Subcutaneous adipose tissue (tissue), 4 donors: ENCODE results near the gene TJAP1. TPM values are rescaled to one million over a fixed set of nuclear protein-coding genes. Genes with fewer than 3 reads are reported as not detected.

Source experiments
- total RNA-seq, 4 donors: library from RNA; depleted of rRNA; stranded (reverse); fragments of >200 nt; gene quantifications; one replicate each; pipeline ENCODE4 v1.1.0, GENCODE V29; 2016
- TF ChIP-seq, protein P1 (sequence below): fragments of 450-650 bp; IDR thresholded peaks from one replicate; pipeline ENCODE4 v1.5.1; 2016; ENCODE audit warnings: low read depth, mild to moderate bottlenecking, control low read depth, antibody characterized with exemption, moderate library complexity

The TJAP1 gene
- total RNA-seq, 4 donors from 2014 or later, result 13.4 to 29.6 (median 16.3) TPM

DNA sequence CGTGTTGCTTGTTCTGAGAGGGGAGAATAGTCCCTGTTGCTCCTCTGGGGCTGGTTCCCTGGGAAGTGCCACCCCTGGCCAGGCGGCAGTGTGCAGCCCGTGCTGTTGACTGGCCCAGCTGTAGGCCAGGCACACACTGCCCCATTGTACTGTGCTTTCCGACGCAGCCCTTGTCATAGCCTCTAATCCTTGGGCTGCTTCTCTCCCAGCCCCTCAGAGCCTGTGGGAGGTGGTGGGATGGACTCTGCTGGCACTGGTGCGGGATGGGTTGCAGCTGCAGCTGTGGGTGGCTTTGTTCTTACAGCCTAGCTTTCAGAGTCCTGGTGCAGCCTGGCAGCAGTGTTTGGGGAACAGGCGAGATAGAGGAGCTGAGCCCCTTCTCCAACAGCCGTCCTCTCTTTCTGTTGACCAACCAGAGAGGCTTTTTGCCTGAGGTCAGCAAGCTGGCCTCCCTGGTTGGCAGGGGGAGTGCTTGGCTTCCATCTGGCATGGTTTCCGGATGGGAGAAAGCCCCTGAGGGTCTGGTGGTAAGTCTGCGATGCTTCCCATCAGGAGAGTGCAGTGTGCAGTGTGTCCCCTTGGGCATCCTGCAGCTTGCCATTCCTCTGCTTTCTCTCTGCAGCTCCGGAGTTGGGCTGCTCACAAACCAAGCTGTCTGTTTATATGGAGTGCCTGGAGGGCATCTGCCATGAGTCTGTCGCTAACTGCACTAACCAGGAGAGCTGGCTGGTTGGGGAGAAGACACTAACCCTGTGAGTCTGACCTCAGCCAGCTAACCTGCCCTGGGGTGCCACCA lies 12.1 kb downstream of the TJAP1 start:
- TF ChIP-seq, protein P1, sequence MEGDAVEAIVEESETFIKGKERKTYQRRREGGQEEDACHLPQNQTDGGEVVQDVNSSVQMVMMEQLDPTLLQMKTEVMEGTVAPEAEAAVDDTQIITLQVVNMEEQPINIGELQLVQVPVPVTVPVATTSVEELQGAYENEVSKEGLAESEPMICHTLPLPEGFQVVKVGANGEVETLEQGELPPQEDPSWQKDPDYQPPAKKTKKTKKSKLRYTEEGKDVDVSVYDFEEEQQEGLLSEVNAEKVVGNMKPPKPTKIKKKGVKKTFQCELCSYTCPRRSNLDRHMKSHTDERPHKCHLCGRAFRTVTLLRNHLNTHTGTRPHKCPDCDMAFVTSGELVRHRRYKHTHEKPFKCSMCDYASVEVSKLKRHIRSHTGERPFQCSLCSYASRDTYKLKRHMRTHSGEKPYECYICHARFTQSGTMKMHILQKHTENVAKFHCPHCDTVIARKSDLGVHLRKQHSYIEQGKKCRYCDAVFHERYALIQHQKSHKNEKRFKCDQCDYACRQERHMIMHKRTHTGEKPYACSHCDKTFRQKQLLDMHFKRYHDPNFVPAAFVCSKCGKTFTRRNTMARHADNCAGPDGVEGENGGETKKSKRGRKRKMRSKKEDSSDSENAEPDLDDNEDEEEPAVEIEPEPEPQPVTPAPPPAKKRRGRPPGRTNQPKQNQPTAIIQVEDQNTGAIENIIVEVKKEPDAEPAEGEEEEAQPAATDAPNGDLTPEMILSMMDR, result no peak

DNA sequence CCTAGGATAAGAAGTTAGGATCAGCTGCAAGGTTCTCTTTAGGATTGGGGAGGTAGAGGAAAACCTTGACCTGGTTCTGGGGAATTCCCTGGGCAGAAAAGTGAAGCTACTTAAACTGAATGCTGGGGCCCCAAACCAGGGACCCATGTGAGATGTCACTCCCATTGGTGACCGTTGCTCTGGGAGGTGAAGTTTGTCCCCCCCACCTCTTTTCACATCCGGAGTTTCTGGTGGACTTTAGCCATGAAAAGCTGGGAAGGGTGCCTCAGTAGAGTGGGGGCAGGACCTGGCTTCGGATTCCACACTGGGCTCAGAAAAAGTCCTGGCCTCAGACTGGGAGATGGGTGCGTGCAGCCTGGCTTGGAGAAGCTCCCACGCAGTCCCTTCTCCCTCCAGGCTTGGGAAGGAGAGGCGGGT lies 13.2 kb downstream of the TJAP1 start:
- TF ChIP-seq, protein P1, result no peak

DNA sequence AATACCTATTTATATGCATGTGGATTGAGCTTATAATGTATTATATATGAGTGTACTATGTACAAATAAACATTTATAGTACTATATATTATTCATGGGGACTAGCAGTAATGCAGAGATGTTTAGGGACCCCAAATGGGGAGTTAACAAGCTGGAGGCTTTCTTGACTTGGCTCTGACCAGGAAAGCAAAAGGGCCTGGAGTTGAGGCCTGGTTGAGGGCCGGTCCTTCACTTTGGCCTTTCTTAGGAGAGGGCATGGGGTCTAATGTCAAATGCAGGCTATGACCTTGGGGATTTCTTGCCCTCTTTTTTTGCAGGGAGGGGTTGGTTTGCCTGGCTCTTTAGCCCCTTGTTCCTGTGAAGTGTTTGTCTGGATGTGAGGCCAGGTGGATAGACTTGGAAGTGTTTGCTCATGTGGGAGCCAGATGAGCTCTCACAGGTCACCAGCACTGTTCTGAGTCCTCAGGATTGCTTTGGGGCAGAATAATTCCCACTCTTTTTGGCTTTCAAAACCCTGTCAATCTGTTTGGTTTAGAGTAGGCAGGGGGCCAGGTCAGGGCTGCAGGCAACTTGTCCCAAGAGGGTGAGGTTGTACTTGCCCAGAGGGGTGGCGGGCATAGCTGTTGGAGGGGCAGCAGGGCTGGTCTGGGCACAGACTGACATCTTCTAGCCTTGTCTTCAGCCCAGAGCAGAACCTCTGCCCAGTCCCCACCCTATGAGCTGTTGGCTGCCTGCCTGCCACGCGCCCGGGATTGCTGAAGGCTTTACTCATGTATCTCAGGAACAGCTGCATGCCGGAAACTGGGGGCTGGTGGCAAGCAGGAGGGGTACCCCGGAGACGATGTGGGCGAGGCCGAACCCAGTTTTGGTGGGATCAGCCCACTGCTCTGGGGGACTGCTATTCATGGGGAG lies 14.6 kb downstream of the TJAP1 start:
- TF ChIP-seq, protein P1, result no peak

DNA sequence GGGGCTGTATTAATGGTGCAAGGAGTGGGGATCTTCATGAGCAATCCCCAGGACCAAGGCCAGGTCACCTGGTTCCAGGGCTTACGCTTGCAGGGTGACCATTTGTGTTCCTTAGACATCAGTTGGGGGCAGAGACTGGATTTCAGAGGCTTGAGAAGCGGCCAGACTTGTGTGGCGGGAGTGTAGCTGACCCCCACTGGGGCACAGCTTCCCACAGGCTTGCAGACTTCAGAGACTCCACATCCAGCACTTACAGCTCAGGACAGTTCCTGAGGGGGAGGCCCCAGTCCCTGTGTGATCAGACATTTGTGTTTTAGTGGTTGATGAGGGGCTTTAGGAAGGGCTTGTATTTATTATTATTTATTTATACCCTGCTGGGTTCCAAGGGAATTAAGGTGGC lies 15.3 kb downstream of the TJAP1 start:
- TF ChIP-seq, protein P1, result no peak

DNA sequence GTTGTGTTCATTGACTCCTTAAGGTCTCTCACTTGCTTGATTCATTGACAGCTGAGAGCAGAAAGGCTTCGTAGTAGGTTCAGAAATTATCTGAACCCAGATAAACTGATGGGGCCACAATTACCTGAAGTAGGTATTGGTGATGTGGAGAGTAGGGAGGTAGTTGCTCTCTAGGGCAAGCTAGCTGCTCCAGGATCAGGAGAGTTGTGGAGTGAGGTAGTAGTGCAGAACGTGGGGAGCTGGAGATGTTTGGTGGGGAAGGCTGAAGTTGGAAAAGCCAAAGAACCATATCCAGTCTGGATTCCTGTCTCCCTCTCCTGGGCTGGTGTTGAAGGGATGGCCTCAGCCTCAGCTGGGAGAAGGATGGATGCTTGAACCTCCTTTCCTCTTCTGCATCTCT lies 15.9 kb downstream of the TJAP1 start:
- TF ChIP-seq, protein P1, result no peak

DNA sequence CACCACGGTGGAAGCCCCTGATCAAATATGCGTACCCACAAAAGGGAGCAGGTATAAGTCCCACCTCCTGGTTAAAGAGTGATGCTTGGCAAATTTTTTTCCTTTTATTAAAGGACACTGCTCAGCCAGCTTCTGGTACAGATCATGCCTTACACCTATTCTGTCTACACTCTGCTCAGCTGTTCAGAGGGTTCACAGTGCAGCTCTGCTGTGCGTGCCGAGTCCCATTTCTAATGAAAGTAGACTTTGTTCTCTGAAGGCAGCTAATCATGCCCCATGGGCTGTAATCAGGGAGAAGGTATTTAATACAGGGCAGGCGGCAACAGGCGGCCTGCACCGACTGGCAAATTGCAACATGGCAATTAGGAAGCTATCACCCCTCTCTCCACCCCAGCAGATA lies 16.5 kb downstream of the TJAP1 start:
- TF ChIP-seq, protein P1, result no peak

DNA sequence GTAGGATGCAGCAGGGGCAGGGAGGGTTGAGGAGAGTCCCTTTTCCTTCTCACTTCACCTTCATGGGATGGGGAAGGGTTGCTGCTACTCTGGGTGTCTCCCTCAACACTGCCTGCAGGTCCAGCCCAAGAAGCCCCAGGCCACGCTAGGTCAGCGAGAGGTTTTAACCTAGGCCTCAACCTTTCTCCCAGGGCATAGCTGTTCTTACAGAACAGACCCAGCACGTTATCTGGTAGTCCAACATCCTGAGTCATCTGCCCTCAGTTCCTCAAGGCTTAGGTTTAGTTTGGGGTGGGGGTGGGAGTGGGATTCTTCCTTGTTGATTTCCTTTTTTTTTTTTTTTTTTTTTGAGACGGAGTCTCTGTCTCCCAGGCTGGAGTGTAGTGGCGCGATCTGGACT lies 17.0 kb downstream of the TJAP1 start:
- TF ChIP-seq, protein P1, result no peak
